Measurements from ENCODE around the gene RSPH3. TPM values are rescaled to one million over a fixed set of nuclear protein-coding genes. Genes with fewer than 3 reads are reported as not detected.
"Not testable (repeated sequence)": the region's sequence is repeated elsewhere in the genome, so short reads cannot be mapped to it uniquely, and the experiment has no call there.

RSPH3 gene
- total and polyA plus RNA-seq, 8 donors, result 10.5 to 18.0 (median 11.2) TPM

DNA sequence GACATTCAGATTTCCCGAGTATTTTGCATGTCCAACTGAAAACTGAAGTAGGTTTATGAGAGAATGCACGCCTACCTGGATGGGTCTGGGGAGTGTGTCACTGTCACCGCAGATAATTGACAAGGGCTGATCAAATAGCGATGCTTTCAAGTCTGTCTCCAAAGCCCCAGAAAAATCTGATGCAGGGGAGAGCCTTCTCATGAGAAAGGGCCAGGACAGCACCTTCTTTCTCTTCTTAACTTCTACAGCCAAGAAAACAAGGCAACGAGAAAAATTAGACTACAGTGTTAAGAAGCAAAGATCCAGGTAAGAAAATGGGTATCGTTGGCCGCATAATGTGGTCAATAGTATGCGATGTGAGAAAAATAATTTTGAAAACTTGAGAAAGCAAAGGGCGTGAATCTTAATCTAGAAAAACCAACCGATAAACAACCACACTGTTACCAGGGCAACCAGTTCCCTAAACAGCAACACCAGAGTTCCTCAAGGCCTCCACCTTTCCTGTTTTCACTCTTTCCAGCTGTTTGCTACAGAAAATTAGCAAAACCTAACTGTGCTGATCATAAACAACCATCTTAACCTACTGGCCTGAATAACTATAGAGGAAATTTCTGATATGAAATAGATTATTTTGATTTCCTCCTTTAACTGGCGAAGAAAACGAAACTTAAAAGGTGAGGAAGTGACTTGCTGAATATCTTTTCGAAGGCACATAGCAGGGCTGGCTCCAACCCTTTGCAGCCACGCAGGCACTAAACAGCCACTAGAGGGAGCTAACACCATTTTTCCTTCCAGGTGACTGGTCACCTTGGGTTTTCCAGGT lies 42.2 kb upstream of the RSPH3 start:
- ATAC-seq (peak; percentile 87), DNase-seq (peak; percentile 43 to 76 (median 70))
- Histone ChIP-seq H3K27ac (peak overlapping the region; percentile 55 to 96), H3K36me3 (peaks cover 0 to 30% of the 10 kb centered on the region in 2 donors), H3K4me3 (peak overlapping the region; percentile 7 to 50), H3K27me3 (no peaks in the 10 kb centered on the region), H3K9me3 (no peaks in the 10 kb centered on the region), H3K4me1 (peaks cover 4 to 58% of the 10 kb centered on the region in 2 donors)
- intact Hi-C loops (cut with DNase I), result loop anchor here in 1 of 2 donors (5.0 kb wide), 1 partner anchor 60 kb away; no protein-coding TSS in a partner anchor
- TF ChIP-seq CTCF (IDR thresholded peaks at IDR 0.05), result peak; percentile 96 to 99

DNA sequence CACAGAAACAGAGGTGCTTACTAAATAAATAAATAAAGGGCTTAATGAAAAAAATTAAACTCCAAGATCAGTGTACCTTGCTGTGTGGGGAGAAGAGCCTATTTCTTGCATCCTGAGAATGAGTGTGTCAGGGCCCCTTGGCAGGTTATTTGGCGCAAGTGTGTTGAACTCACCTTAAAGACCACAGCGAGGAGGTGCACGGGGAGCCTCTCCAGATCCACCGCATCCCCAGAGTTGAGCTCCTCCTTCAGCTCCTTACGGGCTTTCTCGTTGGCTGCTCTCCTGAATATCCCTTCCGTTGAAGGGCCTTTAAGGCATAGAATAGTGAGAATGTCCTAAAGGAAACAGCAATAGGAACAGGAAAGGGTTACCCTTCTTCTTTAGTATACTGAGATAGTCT lies 41.2 kb upstream of the RSPH3 start:
- Histone ChIP-seq H3K4me3 (peak overlapping the region in 1 of 2 donors; percentile 50), H3K9me3 (no peaks in the 10 kb centered on the region), H3K27ac (peak overlapping the region; percentile 1 to 96), H3K27me3 (no peaks in the 10 kb centered on the region), H3K4me1 (peaks cover 4 to 67% of the 10 kb centered on the region in 2 donors), H3K36me3 (peaks cover 0 to 40% of the 10 kb centered on the region in 2 donors)
- intact Hi-C loops (cut with DNase I), result loop anchor here in 1 of 2 donors (5.0 kb wide), 1 partner anchor 61 kb away; no protein-coding TSS in a partner anchor
- TF ChIP-seq CTCF (IDR thresholded peaks at IDR 0.05), result no peak
- no peak for DNase-seq
- ATAC-seq, result no peak

DNA sequence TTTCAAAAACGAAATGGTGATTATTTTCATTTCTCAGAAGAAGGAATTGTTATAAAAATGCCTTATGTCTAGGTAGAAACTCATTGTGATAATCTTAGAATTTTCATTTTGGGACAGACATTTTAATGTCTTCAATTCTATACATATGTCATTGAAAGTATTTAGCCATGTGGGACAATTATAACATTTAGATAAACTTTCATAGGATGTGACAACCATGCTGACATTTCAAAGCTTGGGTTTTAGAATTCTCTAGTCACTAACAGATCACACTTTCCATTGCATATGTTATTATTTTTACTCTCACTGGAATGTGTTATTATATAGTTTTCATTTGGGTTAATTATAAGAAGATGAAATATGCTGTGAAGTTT lies 39.9 kb upstream of the RSPH3 start:
- H3K27me3 ChIP-seq, result no peaks in the 10 kb centered on the region
- H3K36me3 ChIP-seq, result peaks cover 0 to 52% of the 10 kb centered on the region in 2 donors
- no peak for TF ChIP-seq CTCF (IDR thresholded peaks at IDR 0.05)
- peak overlapping the region; percentile 74 to 96 for H3K27ac ChIP-seq
- DNase-seq (no peak), ATAC-seq (no peak)
- H3K9me3 ChIP-seq, result no peaks in the 10 kb centered on the region
- intact Hi-C loops (cut with DNase I), result loop anchor here in 1 of 2 donors (5.0 kb wide), 1 partner anchor 62 kb away; no protein-coding TSS in a partner anchor
- H3K4me3 ChIP-seq, result peak overlapping the region in 1 of 2 donors; percentile 0
- H3K4me1 ChIP-seq, result peaks cover 4 to 67% of the 10 kb centered on the region in 2 donors

DNA sequence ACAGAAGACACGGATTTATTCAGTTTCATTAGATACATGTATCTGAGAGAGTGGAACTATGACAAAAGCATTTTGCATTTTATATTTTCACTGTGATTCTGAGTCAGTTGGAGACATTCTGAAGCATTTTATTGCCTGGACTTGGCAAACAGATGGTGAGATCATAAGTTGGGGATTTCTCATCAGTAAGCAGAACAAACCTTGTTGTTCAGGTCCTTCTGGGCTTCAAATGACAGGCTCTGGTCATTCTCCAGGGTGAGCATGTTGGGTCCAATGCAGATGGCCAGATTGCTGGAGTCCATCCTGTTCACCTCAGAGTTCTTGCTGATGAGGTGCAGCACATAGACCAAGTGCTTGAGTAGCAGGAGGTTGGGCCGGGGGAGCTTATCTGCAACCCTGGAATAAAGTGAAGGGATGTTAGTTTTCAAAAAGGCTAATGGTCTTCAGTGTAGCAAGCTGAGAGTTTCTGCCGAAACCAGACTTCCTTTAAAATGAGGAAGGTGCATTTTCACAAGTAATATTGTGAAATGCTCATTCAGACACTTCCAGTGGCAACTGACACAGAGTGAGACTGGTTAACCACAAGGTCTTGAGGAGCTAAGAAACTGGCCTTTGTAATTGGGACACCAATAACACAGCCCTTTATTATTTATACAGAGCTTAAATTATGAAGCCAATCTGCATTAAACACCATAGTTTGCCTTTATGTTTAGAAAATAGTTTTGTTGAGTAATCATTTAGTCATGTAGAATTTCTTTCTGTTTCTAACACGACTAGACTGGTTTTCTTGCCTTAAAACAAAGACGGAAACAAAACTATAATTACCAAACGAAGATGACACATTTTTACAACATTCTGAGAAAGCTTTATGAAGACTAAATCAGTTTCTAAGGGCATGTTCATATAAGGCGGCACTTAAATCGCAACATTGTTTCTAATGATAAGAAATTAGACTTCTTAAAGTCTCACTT lies 39.2 kb upstream of the RSPH3 start:
- DNase-seq (no peak), ATAC-seq (peak; percentile 45)
- TF ChIP-seq CTCF (IDR thresholded peaks at IDR 0.05), result no peak
- Histone ChIP-seq H3K4me3 (peak overlapping the region in 1 of 2 donors; percentile 0), H3K36me3 (peaks cover 0 to 56% of the 10 kb centered on the region in 2 donors), H3K27ac (peak overlapping the region; percentile 74 to 96), H3K4me1 (peaks cover 4 to 67% of the 10 kb centered on the region in 2 donors), H3K27me3 (no peaks in the 10 kb centered on the region), H3K9me3 (no peaks in the 10 kb centered on the region)
- intact Hi-C loops (cut with DNase I), result no loop called here

DNA sequence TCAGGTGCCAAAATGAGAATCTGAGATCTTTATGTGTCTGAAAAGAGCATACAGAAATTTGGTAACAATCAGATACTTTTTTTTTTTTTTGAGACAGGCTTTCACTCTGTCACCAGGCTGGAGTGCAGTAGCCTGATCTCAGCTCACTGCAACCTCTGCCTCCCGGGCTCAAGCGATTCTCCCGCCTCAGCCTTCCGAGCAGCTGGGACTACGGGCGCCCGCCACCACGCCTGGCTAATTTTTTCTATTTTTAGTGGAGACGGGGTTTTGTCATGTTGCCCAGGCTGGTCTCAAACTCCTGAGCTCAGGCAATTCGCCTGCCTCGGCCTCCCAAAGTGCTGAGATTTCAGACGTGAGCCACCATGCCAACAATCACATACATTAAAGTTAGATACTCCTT lies 38.3 kb upstream of the RSPH3 start:
- peaks cover 0 to 56% of the 10 kb centered on the region in 2 donors for H3K36me3 ChIP-seq
- H3K27me3 ChIP-seq; ATAC-seq; H3K9me3 ChIP-seq; intact Hi-C loops (cut with DNase I); H3K4me3 ChIP-seq: not testable (repeated sequence)
- peaks cover 4 to 74% of the 10 kb centered on the region in 2 donors for H3K4me1 ChIP-seq
- DNase-seq, result peak in 1 of 4 donors; percentile 71
- H3K27ac ChIP-seq, result peak overlapping the region; percentile 74 to 96
